NCI-H748 (cell line): Measurements from ENCODE around the gene PRDM4.

Experiments
- DNase-seq: peaks from one replicate; lab custom pipeline; 2025; ENCODE audit not compliant: unreplicated experiment; lab: John Stamatoyannopoulos, UW

PRDM4 gene

GRCh38 chr12:107760809-107761501 lies at the start of gene PRDM4:
Gene PRDM4 (minus strand): TSS chr12:107761137. CDS start chr12:107760515, 622 bp downstream.
- DNase-seq, result peak; percentile 97

- no peak for DNase-seq
Measured at GRCh38 chr12:107807471-107808150, 46.7 kb upstream of the PRDM4 start.

- DNase-seq, result no peak
Measured at GRCh38 chr12:107805488-107806180, 44.7 kb upstream of the PRDM4 start.

- DNase-seq, result no peak
Measured at GRCh38 chr12:107803092-107803491, 42.2 kb upstream of the PRDM4 start.

- DNase-seq, result no peak
Measured at GRCh38 chr12:107801150-107801549, 40.2 kb upstream of the PRDM4 start.

GRCh38 chr12:107798580-107798979 lies 37.6 kb upstream of the PRDM4 start:
- DNase-seq, result no peak

- DNase-seq, result no peak
Measured at GRCh38 chr12:107794451-107794850, 33.5 kb upstream of the PRDM4 start.

- no peak for DNase-seq
Measured at GRCh38 chr12:107791465-107792089, 30.6 kb upstream of the PRDM4 start.

GRCh38 chr12:107788690-107789458 lies 27.9 kb upstream of the PRDM4 start:
- DNase-seq, result no peak

GRCh38 chr12:107788281-107788680 lies 27.3 kb upstream of the PRDM4 start:
- DNase-seq, result no peak

- no peak for DNase-seq
Measured at GRCh38 chr12:107783406-107784376, 22.8 kb upstream of the PRDM4 start.

- DNase-seq, result no peak
Measured at GRCh38 chr12:107782067-107782466, 21.1 kb upstream of the PRDM4 start.

- DNase-seq, result no peak
Measured at GRCh38 chr12:107780298-107780697, 19.4 kb upstream of the PRDM4 start.

GRCh38 chr12:107779077-107779831 lies 18.3 kb upstream of the PRDM4 start:
- DNase-seq, result no peak

- DNase-seq, result no peak
Measured at GRCh38 chr12:107778383-107779025, 17.6 kb upstream of the PRDM4 start.

- DNase-seq, result peak; percentile 15
Measured at GRCh38 chr12:107776171-107776570, 15.2 kb upstream of the PRDM4 start.

GRCh38 chr12:107775093-107775721 lies 14.3 kb upstream of the PRDM4 start:
- peak; percentile 85 for DNase-seq
